ENCODE data around the gene LARP6. TPM values are rescaled to one million over a fixed set of nuclear protein-coding genes. Genes with fewer than 3 reads are reported as not detected.

The LARP6 gene
- polyA plus RNA-seq, 1 donor (not counting 4 experiments of a cell fraction or from before 2014, with no cell fraction given), result 66.1 TPM

GRCh38 chr15:70876011-70876410 lies 22.1 kb upstream of the LARP6 start:
- peaks cover 2% of the 10 kb centered on the region for H3K9me3 ChIP-seq (ENCODE audit: control insufficient read depth, low read depth, low read length)
- no peak overlapping the region for H3K4me3 ChIP-seq (ENCODE audit: control insufficient read depth in 2 of 3, extremely low read depth in 1 of 3, insufficient read depth in 2 of 3, low read depth in 1 of 3, low read length in 3 of 3)
- H3K9me1 ChIP-seq (ENCODE audit: control insufficient read depth, extremely low read depth, insufficient read depth, low read length), result no peaks in the 10 kb centered on the region
- H3K36me3 ChIP-seq (ENCODE audit: control insufficient read depth in 2 of 2, extremely low read depth in 1 of 2, insufficient read depth in 2 of 2, low read length in 2 of 2), result no peaks in the 10 kb centered on the region
- FAIRE-seq (no peak), DNase-seq (ENCODE audit: low read depth, low spot score) (no peak)
- H3K27ac ChIP-seq (ENCODE audit: control insufficient read depth, insufficient read depth, low read length), result no peak overlapping the region
- no peak overlapping the region for H3K4me2 ChIP-seq (ENCODE audit: control insufficient read depth, extremely low read depth, insufficient read depth, low read depth, low read length)
- no peak for TF ChIP-seq EZH2 (IDR thresholded peaks at IDR 0.05; ENCODE audit: low read length)
- no peaks in the 10 kb centered on the region for H4K20me1 ChIP-seq (ENCODE audit: control insufficient read depth, extremely low read depth, insufficient read depth, low read length)
- no peak overlapping the region for H3K9ac ChIP-seq (ENCODE audit: control insufficient read depth, extremely low read depth, insufficient read depth, low read length)
- H2AFZ ChIP-seq (ENCODE audit: control insufficient read depth, low read length), result no peak overlapping the region
- H3K4me1 ChIP-seq (ENCODE audit: control insufficient read depth, extremely low read depth, insufficient read depth, low read length), result peaks cover 3% of the 10 kb centered on the region
- H3K79me2 ChIP-seq (ENCODE audit: control insufficient read depth, insufficient read depth, low read length), result no peaks in the 10 kb centered on the region
- H3K27me3 ChIP-seq (ENCODE audit: control insufficient read depth, extremely low read depth, insufficient read depth, low read length), result no peaks in the 10 kb centered on the region
- dilution Hi-C loops (cut with MboI; ENCODE audit: extremely low pct_ligation_motif_present, low sequenced_read_pairs), result no loop called here

GRCh38 chr15:70875001-70875782 lies 21.2 kb upstream of the LARP6 start:
- H3K9me3 ChIP-seq (ENCODE audit: control insufficient read depth, low read depth, low read length), result peaks cover 2% of the 10 kb centered on the region
- dilution Hi-C loops (cut with MboI; ENCODE audit: extremely low pct_ligation_motif_present, low sequenced_read_pairs), result no loop called here

More at GRCh38 chr15:70875001-70875782, 21.2 kb upstream of the LARP6 start:
- TF ChIP-seq, protein P1, sequence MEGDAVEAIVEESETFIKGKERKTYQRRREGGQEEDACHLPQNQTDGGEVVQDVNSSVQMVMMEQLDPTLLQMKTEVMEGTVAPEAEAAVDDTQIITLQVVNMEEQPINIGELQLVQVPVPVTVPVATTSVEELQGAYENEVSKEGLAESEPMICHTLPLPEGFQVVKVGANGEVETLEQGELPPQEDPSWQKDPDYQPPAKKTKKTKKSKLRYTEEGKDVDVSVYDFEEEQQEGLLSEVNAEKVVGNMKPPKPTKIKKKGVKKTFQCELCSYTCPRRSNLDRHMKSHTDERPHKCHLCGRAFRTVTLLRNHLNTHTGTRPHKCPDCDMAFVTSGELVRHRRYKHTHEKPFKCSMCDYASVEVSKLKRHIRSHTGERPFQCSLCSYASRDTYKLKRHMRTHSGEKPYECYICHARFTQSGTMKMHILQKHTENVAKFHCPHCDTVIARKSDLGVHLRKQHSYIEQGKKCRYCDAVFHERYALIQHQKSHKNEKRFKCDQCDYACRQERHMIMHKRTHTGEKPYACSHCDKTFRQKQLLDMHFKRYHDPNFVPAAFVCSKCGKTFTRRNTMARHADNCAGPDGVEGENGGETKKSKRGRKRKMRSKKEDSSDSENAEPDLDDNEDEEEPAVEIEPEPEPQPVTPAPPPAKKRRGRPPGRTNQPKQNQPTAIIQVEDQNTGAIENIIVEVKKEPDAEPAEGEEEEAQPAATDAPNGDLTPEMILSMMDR (optimal IDR thresholded peaks at IDR 0.05 in 1 of 3, IDR thresholded peaks at IDR 0.05 in 1 of 3, conservative IDR thresholded peaks at IDR 0.05 in 1 of 3; ENCODE audit: extremely low read depth in 1 of 3, insufficient read depth in 2 of 3, low read length in 3 of 3), result peak; percentile 36 to 53 (median 45)
- no peak for TF ChIP-seq EZH2 (IDR thresholded peaks at IDR 0.05; ENCODE audit: low read length)
- Histone ChIP-seq H3K79me2 (ENCODE audit: control insufficient read depth, insufficient read depth, low read length) (no peaks in the 10 kb centered on the region), H3K4me2 (ENCODE audit: control insufficient read depth, extremely low read depth, insufficient read depth, low read depth, low read length) (no peak overlapping the region), H3K9me1 (ENCODE audit: control insufficient read depth, extremely low read depth, insufficient read depth, low read length) (no peaks in the 10 kb centered on the region), H3K27ac (ENCODE audit: control insufficient read depth, insufficient read depth, low read length) (no peak overlapping the region), H3K4me3 (ENCODE audit: control insufficient read depth in 2 of 3, extremely low read depth in 1 of 3, insufficient read depth in 2 of 3, low read depth in 1 of 3, low read length in 3 of 3) (no peak overlapping the region), H2AFZ (ENCODE audit: control insufficient read depth, low read length) (no peak overlapping the region), H3K4me1 (ENCODE audit: control insufficient read depth, extremely low read depth, insufficient read depth, low read length) (peaks cover 3% of the 10 kb centered on the region), H4K20me1 (ENCODE audit: control insufficient read depth, extremely low read depth, insufficient read depth, low read length) (no peaks in the 10 kb centered on the region), H3K27me3 (ENCODE audit: control insufficient read depth, extremely low read depth, insufficient read depth, low read length) (no peaks in the 10 kb centered on the region), H3K9ac (ENCODE audit: control insufficient read depth, extremely low read depth, insufficient read depth, low read length) (no peak overlapping the region), H3K36me3 (ENCODE audit: control insufficient read depth in 2 of 2, extremely low read depth in 1 of 2, insufficient read depth in 2 of 2, low read length in 2 of 2) (no peaks in the 10 kb centered on the region)
- DNase-seq (ENCODE audit: low read depth, low spot score) (no peak), FAIRE-seq (peak; percentile 76)

Data from keratinocyte (primary cell).